GM11168 (cell line): Measurements from ENCODE around the gene RPL18.
"Not testable (repeated sequence)": the region's sequence is repeated elsewhere in the genome, so short reads cannot be mapped to it uniquely, and the experiment has no call there.

Experiments used
- in situ Hi-C: fragments of 300-500 bp; cut with MboI; formaldehyde crosslinking; loops from one replicate; pipeline ENCODE4 v1.12.0; 2022; ENCODE audit warnings: low sequenced_read_pairs; ENCODE audit not compliant: unreplicated experiment

Gene RPL18

GRCh38 chr19:48618916-48619691, at the start of gene RPL18, which contains the start of gene SPHK2:
Gene RPL18, minus strand, starts transcription at chr19:48619178. Its CDS starts 35 bp downstream, at chr19:48619143.
Gene SPHK2, plus strand, starts transcription at chr19:48619506. Its CDS starts 1,009 bp downstream, at chr19:48620515.
- in situ Hi-C loops: no loop called here

GRCh38 chr19:48668761-48669160, 49.8 kb upstream of the RPL18 start:
- in situ Hi-C loops: no loop called here

GRCh38 chr19:48668332-48668731, 49.4 kb upstream of the RPL18 start:
- in situ Hi-C loops: no loop called here

- in situ Hi-C loops: no loop called here
These were observed 46.8 kb upstream of the RPL18 start for GRCh38 chr19:48665786-48666185.

GRCh38 chr19:48664476-48664875, 45.5 kb upstream of the RPL18 start:
- in situ Hi-C loops: no loop called here

GRCh38 chr19:48663667-48664066, 44.7 kb upstream of the RPL18 start:
- in situ Hi-C loops: no loop called here

GRCh38 chr19:48661711-48662090, 42.7 kb upstream of the RPL18 start:
- in situ Hi-C loops: no loop called here

GRCh38 chr19:48660852-48661710, 42.1 kb upstream of the RPL18 start:
- in situ Hi-C loops: no loop called here

- in situ Hi-C loops: no loop called here
These were observed 40.8 kb upstream of the RPL18 start for GRCh38 chr19:48659768-48660167.

- in situ Hi-C loops: no loop called here
These were observed 39.5 kb upstream of the RPL18 start for GRCh38 chr19:48658483-48658882.

- in situ Hi-C loops: not testable (repeated sequence)
These were observed 38.9 kb upstream of the RPL18 start for GRCh38 chr19:48657828-48658227.

- in situ Hi-C loops: no loop called here
These were observed 38.0 kb upstream of the RPL18 start for GRCh38 chr19:48656840-48657474.

GRCh38 chr19:48654299-48655059, 35.5 kb upstream of the RPL18 start:
- in situ Hi-C loops: no loop called here

GRCh38 chr19:48651683-48652048, 32.7 kb upstream of the RPL18 start:
- in situ Hi-C loops: no loop called here

- in situ Hi-C loops: no loop called here
These were observed 32.1 kb upstream of the RPL18 start for GRCh38 chr19:48650974-48651682.

GRCh38 chr19:48648134-48648533, 29.2 kb upstream of the RPL18 start:
- in situ Hi-C loops: no loop called here

GRCh38 chr19:48646722-48647216, 27.8 kb upstream of the RPL18 start:
- in situ Hi-C loops: no loop called here

GRCh38 chr19:48646001-48646721, 27.2 kb upstream of the RPL18 start, which contains the start of gene CA11:
Gene CA11, minus strand, starts transcription at chr19:48646187. Its CDS starts 555 bp downstream, at chr19:48645632.
- in situ Hi-C loops: no loop called here

GRCh38 chr19:48645620-48646000, 26.6 kb upstream of the RPL18 start:
- in situ Hi-C loops: no loop called here
